H1 (cell line): Measurements from ENCODE around the gene GDF15. TPM values are rescaled to one million over a fixed set of nuclear protein-coding genes. Genes with fewer than 3 reads are reported as not detected.

ENCODE experiments used
- CTCF ChIA-PET: fragments of 300-600 bp; sonication (Branson Sonifier 250); formaldehyde crosslinking; loops from one replicate; lab custom pipeline; 2021; ENCODE audit not compliant: partially characterized antibody; lab: Charles Lee
- POLR2A ChIA-PET: fragments of 300-600 bp; sonication (Branson Sonifier 250); formaldehyde crosslinking; loops from one replicate; lab custom pipeline; 2021; ENCODE audit warnings: inconsistent platforms; ENCODE audit not compliant: partially characterized antibody; lab: Charles Lee
- DNase-seq, 2 experiments: peaks; one replicate each; pipeline versions ENCODE4 v3.0.0 to v3.0.0-alpha.2; 2010 to 2022; ENCODE audit warnings: low spot score in 2 of 2, low read depth in 1 of 2, mixed read lengths in 1 of 2
- FAIRE-seq: peaks from 2 replicates; lab custom pipeline; 2011; peaks lifted over from hg19 to GRCh38; lab: Jason Lieb, UNC
- H2AFZ ChIP-seq: 2 replicates; pipeline ENCODE4 v1.8.1; 2012; ENCODE audit warnings: low read length, inconsistent platforms
- H2AK5ac ChIP-seq: 2 replicates; pipeline ENCODE4 v1.6.1; 2013; ENCODE audit warnings: low read depth, low read length
- H2BK120ac ChIP-seq: replicated peaks from 2 replicates; pipeline ENCODE3; 2013; ENCODE audit warnings: low read depth, low read length, inconsistent platforms
- H2BK12ac ChIP-seq: 2 replicates; pipeline ENCODE4 v1.6.1; 2013; ENCODE audit warnings: low read depth, low read length
- H2BK15ac ChIP-seq: 2 replicates; pipeline ENCODE4 v1.6.1; 2013; ENCODE audit warnings: low read length
- H2BK20ac ChIP-seq: 2 replicates; pipeline ENCODE4 v1.6.1; 2013; ENCODE audit warnings: low read length
- H2BK5ac ChIP-seq: 2 replicates; pipeline ENCODE4 v1.6.1; 2013; ENCODE audit warnings: low read depth, low read length
- H3K14ac ChIP-seq: 2 replicates; pipeline ENCODE4 v1.6.1; 2013; ENCODE audit warnings: inconsistent platforms; ENCODE audit not compliant: insufficient read length
- H3K18ac ChIP-seq: 2 replicates; pipeline ENCODE4 v1.6.1; 2013; ENCODE audit warnings: low read length; ENCODE audit errors: extremely low read depth
- H3K23ac ChIP-seq: 2 replicates; pipeline ENCODE4 v1.6.1; 2013; ENCODE audit warnings: inconsistent platforms; ENCODE audit not compliant: insufficient read length
- H3K23me2 ChIP-seq: 2 replicates; pipeline ENCODE4 v1.6.1; 2013; ENCODE audit warnings: low read depth, low read length
- H3K27ac ChIP-seq: 2 replicates; pipeline ENCODE4 v1.6.1; 2011; ENCODE audit warnings: low read depth, low read length, inconsistent platforms
- H3K27me3 ChIP-seq, 4 experiments: replicated peaks in 1 of 4; 1 replicate in 1 of 4; 2 replicates in 3 of 4; pipeline versions ENCODE4 v1.6.1 to v1.8.1; 2011 to 2013; ENCODE audit warnings: low read length in 3 of 4, mild to moderate bottlenecking in 3 of 4, inconsistent platforms in 2 of 4, mixed read lengths in 2 of 4, moderate library complexity in 1 of 4; ENCODE audit not compliant: control insufficient read depth in 3 of 4, insufficient read depth in 3 of 4; ENCODE audit errors: extremely low read depth in 1 of 4
- H3K36me3 ChIP-seq, 4 experiments: 2 replicates each; pipeline versions ENCODE4 v1.6.1 to v1.8.1; 2011 to 2013; ENCODE audit warnings: mild to moderate bottlenecking in 4 of 4, low read length in 3 of 4, moderate library complexity in 2 of 4, control low read depth in 1 of 4, inconsistent platforms in 1 of 4; ENCODE audit not compliant: insufficient read depth in 4 of 4, control insufficient read depth in 2 of 4
- H3K4ac ChIP-seq: replicated peaks from 2 replicates; pipeline ENCODE3; 2013; ENCODE audit warnings: low read length, low read depth, mixed read lengths, inconsistent platforms; ENCODE audit not compliant: insufficient read length
- H3K4me1 ChIP-seq, 4 experiments: replicated peaks in 1 of 4; 1 replicate in 1 of 4; 2 replicates in 3 of 4; pipeline versions ENCODE4 v1.6.1 to v1.8.1; 2011 to 2013; ENCODE audit warnings: low read length in 3 of 4, inconsistent platforms in 2 of 4, mixed read lengths in 1 of 4; ENCODE audit not compliant: insufficient read depth in 4 of 4, control insufficient read depth in 3 of 4
- H3K4me2 ChIP-seq, 2 experiments: 2 replicates each; pipeline versions ENCODE4 v1.6.1 to v1.8.1; 2011 to 2013; ENCODE audit warnings: low read depth in 2 of 2, low read length in 2 of 2, control low read depth in 1 of 2, inconsistent platforms in 1 of 2, mild to moderate bottlenecking in 1 of 2; ENCODE audit not compliant: insufficient read depth in 1 of 2
- H3K4me3 ChIP-seq, 4 experiments: fragments of 200-600, 300-600 bp in 1 of 4; sonication (generic), shearing (Covaris generic), sonication (Bioruptor Twin) in 1 of 4; 2 replicates each; pipeline versions ENCODE4 v1.5.1 to v1.8.1; 2011 to 2016; ENCODE audit warnings: low read length in 4 of 4, low read depth in 3 of 4, control low read depth in 2 of 4, inconsistent platforms in 2 of 4, mild to moderate bottlenecking in 2 of 4, mixed read lengths in 1 of 4, moderate library complexity in 1 of 4; ENCODE audit not compliant: insufficient read depth in 2 of 4; ENCODE audit errors: extremely low read depth in 1 of 4
- H3K56ac ChIP-seq: replicated peaks from 2 replicates; pipeline ENCODE3; 2013; ENCODE audit warnings: low read depth, mild to moderate bottlenecking, mixed read lengths, low read length, inconsistent platforms; ENCODE audit not compliant: insufficient read length
- H3K79me1 ChIP-seq: 2 replicates; pipeline ENCODE4 v1.6.1; 2013; ENCODE audit warnings: low read depth, low read length, control low read depth
- H3K79me2 ChIP-seq, 2 experiments: 2 replicates each; pipeline versions ENCODE4 v1.6.1 to v1.8.1; 2012 to 2013; ENCODE audit warnings: low read length in 2 of 2, mild to moderate bottlenecking in 2 of 2, inconsistent platforms in 1 of 2; ENCODE audit not compliant: insufficient read depth in 2 of 2, control insufficient read depth in 1 of 2
- H3K9ac ChIP-seq, 4 experiments: replicated peaks in 1 of 4; 1 replicate in 1 of 4; 2 replicates in 3 of 4; pipeline versions ENCODE4 v1.6.1 to v1.8.1; 2011 to 2013; ENCODE audit warnings: low read depth in 3 of 4, low read length in 3 of 4, control low read depth in 2 of 4, mild to moderate bottlenecking in 2 of 4, moderate library complexity in 2 of 4, inconsistent platforms in 1 of 4; ENCODE audit errors: extremely low read depth in 1 of 4
- H3K9me3 ChIP-seq, 2 experiments: 2 replicates each; pipeline versions ENCODE4 v1.6.1 to v1.8.1; 2012 to 2013; ENCODE audit warnings: mild to moderate bottlenecking in 2 of 2, moderate library complexity in 2 of 2, control low read depth in 1 of 2, inconsistent platforms in 1 of 2, low read depth in 1 of 2, low read length in 1 of 2, mixed read lengths in 1 of 2; ENCODE audit not compliant: insufficient read depth in 2 of 2
- H4K20me1 ChIP-seq, 2 experiments: replicated peaks in 1 of 2; 2 replicates each; pipeline versions ENCODE3 to v1.8.1; 2011 to 2013; ENCODE audit warnings: inconsistent platforms in 2 of 2, low read length in 2 of 2, mild to moderate bottlenecking in 1 of 2; ENCODE audit not compliant: insufficient read depth in 2 of 2, control insufficient read depth in 1 of 2
- H4K5ac ChIP-seq: 2 replicates; pipeline ENCODE4 v1.6.1; 2013; ENCODE audit warnings: low read length, low read depth, mixed read lengths, inconsistent platforms; ENCODE audit not compliant: insufficient read length
- H4K8ac ChIP-seq: 2 replicates; pipeline ENCODE4 v1.8.0; 2013; ENCODE audit warnings: mild to moderate bottlenecking, moderate library complexity, low read length, inconsistent platforms; ENCODE audit not compliant: insufficient read depth; ENCODE audit errors: extremely low read depth
- H4K91ac ChIP-seq: replicated peaks from 2 replicates; pipeline ENCODE3; 2013; ENCODE audit warnings: low read length, mixed read lengths, inconsistent platforms; ENCODE audit not compliant: insufficient read length
- ATF2 ChIP-seq: IDR thresholded peaks from 2 replicates; pipeline ENCODE4 v1.6.1; 2012; ENCODE audit warnings: low read length, inconsistent platforms
- CREB1 ChIP-seq: IDR thresholded peaks from 2 replicates; pipeline ENCODE4 v1.6.1; 2012; ENCODE audit warnings: inconsistent platforms
- E2F6 ChIP-seq: IDR thresholded peaks from 2 replicates; pipeline ENCODE4 v1.6.1; 2012; ENCODE audit warnings: inconsistent platforms
- FOSL1 ChIP-seq: IDR thresholded peaks from 2 replicates; pipeline ENCODE4 v1.6.1; 2011; ENCODE audit warnings: mild to moderate bottlenecking, low read depth, low read length, moderate library complexity; ENCODE audit not compliant: insufficient read depth
- JUN ChIP-seq: IDR thresholded peaks from 2 replicates; pipeline ENCODE4 v1.6.1; 2011; ENCODE audit warnings: low read depth, mild to moderate bottlenecking, improper control_type of control experiment, low read length
- PHF8 ChIP-seq: fragments of 200-600 bp; sonication (generic); conservative IDR thresholded peaks from 2 replicates; pipeline ENCODE4 v1.7.1; 2012; ENCODE audit warnings: low read depth, mild to moderate bottlenecking, inconsistent platforms, low read length, moderate library complexity
- POLR2A ChIP-seq, 2 experiments: IDR thresholded peaks; 1 replicate in 1 of 2; 2 replicates in 1 of 2; pipeline ENCODE4 v1.6.1; 2011; ENCODE audit warnings: low read depth in 2 of 2, low read length in 2 of 2, mild to moderate bottlenecking in 2 of 2; ENCODE audit errors: control extremely low read depth in 1 of 2
- POU5F1 ChIP-seq: IDR thresholded peaks from 2 replicates; pipeline ENCODE4 v1.6.1; 2011; ENCODE audit warnings: low read depth, mild to moderate bottlenecking, low read length, moderate library complexity
- RBBP5 ChIP-seq: IDR thresholded peaks from 2 replicates; pipeline ENCODE4 v1.7.1; 2012; ENCODE audit warnings: low read depth, mild to moderate bottlenecking, inconsistent platforms, low read length, moderate library complexity, borderline replicate concordance
- RNF2 ChIP-seq: fragments of 200-900, 300-1000 bp; sonication (generic); IDR thresholded peaks from 2 replicates; pipeline ENCODE4 v1.7.1; 2016; ENCODE audit warnings: borderline replicate concordance, low read depth, mild to moderate bottlenecking, antibody characterized with exemption, low read length; ENCODE audit not compliant: poor library complexity, severe bottlenecking; ENCODE audit errors: missing control alignments
- SRF ChIP-seq: IDR thresholded peaks from 2 replicates; pipeline ENCODE4 v1.6.1; 2011; ENCODE audit warnings: mild to moderate bottlenecking, low read depth, low read length, moderate library complexity
- TCF12 ChIP-seq: IDR thresholded peaks from 2 replicates; pipeline ENCODE4 v1.6.1; 2011; ENCODE audit warnings: low read depth, mild to moderate bottlenecking, low read length
- WGBS, 2 experiments: shearing (Covaris generic) in 1 of 2; methylation state at CpG; one replicate each; pipeline versions ENCODE4 v1.1.6 to v1.1.7; 2013 to 2015; ENCODE audit warnings: low lambda C conversion rate in 2 of 2, mixed read lengths in 2 of 2, inconsistent platforms in 1 of 2, low coverage in 1 of 2, missing lambda C conversion rate in 1 of 2; ENCODE audit not compliant: insufficient replicate concordance in 2 of 2, insufficient coverage in 1 of 2, insufficient read length in 1 of 2; ENCODE audit errors: extremely low coverage in 1 of 2, missing lambda C conversion rate in 1 of 2; 5-methylcytosine and 5-hydroxymethylcytosine counted together
- polyA plus RNA-seq, 7 experiments: library from polyadenylated mRNA; depleted of rRNA in 3 of 7; stranded (reverse) in 5 of 7; unstranded in 2 of 7; fragments of >200 nt in 5 of 7; fragments of 200-250 nt in 2 of 7; gene quantifications; 1 replicate in 5 of 7; 2 replicates in 1 of 7; 4 replicates in 1 of 7; pipeline versions ENCODE4 v1.2.1 to v1.2.3, GENCODE V29; 2011 to 2013; ENCODE audit warnings: missing spikeins in 2 of 7, mixed read lengths in 2 of 7
- total RNA-seq: library from RNA; stranded (reverse); fragmentation: NEBNext Ultra II Directional; extraction: Animal tissue kit (Norgen Biotek cat#: 25700); gene quantifications from 2 replicates; pipeline ENCODE4 v1.2.1, GENCODE V29; 2021

GDF15 gene
- total and polyA plus RNA-seq, 2 of the 8 experiments (the other 6 are each of a cell fraction or from before 2014, with no cell fraction given), result 4.1 to 8.5 TPM

GRCh38 chr19:18399008-18399407, 13.1 kb downstream of the GDF15 start:
- H3K18ac ChIP-seq, result no peak overlapping the region
- no peak overlapping the region for H2BK12ac ChIP-seq
- H3K9me3 ChIP-seq, result no peaks in the 10 kb centered on the region
- H3K36me3 ChIP-seq, result no peaks in the 10 kb centered on the region
- H4K8ac ChIP-seq, result no peak overlapping the region
- no peak overlapping the region for H3K14ac ChIP-seq
- no peak overlapping the region for H3K4me3 ChIP-seq
- H3K56ac ChIP-seq, result no peak overlapping the region
- no peaks in the 10 kb centered on the region for H3K79me1 ChIP-seq
- peaks cover 0 to 12% (median 4%) of the 10 kb centered on the region in 4 experiments; a peak in 5 of 7 replicates for H3K4me1 ChIP-seq
- H2BK15ac ChIP-seq, result no peak overlapping the region
- DNase-seq, result no peak
- no peak overlapping the region for H2AK5ac ChIP-seq
- no peaks in the 10 kb centered on the region for H3K23me2 ChIP-seq
- no peak overlapping the region for H4K5ac ChIP-seq
- no peak overlapping the region for H2BK120ac ChIP-seq
- WGBS, 2 experiments, result 93% methylated on average over 6 of the region's 6 CpGs; no CpG with 5 or more reads in 1 of the 2 experiments
- H4K91ac ChIP-seq, result no peak overlapping the region
- CTCF ChIA-PET, result interaction anchor here (0.7 to 12.8 kb wide), 5 partner anchors 10 to 57 kb away, joined by 3 to 174 read pairs (median 15); partner anchors contain the start of gene GDF15
- no peak overlapping the region for H2BK20ac ChIP-seq
- no peak overlapping the region for H2BK5ac ChIP-seq
- H3K4ac ChIP-seq, result no peak overlapping the region
- H3K79me2 ChIP-seq, result no peaks in the 10 kb centered on the region
- POLR2A ChIA-PET, result interaction anchor here (1.6 to 3.4 kb wide), 2 partner anchors 18 to 118 kb away, joined by 3 to 12 read pairs; partner anchors contain the start of gene JUND
- FAIRE-seq, result no peak
- no peak overlapping the region for H3K23ac ChIP-seq
- no peak overlapping the region for H3K9ac ChIP-seq
- no peak overlapping the region for H3K27ac ChIP-seq
- no peaks in the 10 kb centered on the region for H4K20me1 ChIP-seq
- H3K4me2 ChIP-seq, result no peak overlapping the region
- H2AFZ ChIP-seq, result no peak overlapping the region
- peaks cover 0 to 3% (median under 1%) of the 10 kb centered on the region in 4 experiments; a peak in 3 of 7 replicates for H3K27me3 ChIP-seq
- TF ChIP-seq PHF8 (no peak), ATF2 (no peak), POU5F1 (no peak), FOSL1 (no peak), RBBP5 (no peak), RNF2 (no peak), JUN (no peak), SRF (no peak), POLR2A (IDR thresholded peaks at IDR 0.05; ENCODE audit: control extremely low read depth in 1 of 2, low read depth in 2 of 2, low read length in 2 of 2) (no peak), TCF12 (no peak), CREB1 (no peak), E2F6 (no peak)
